NCI-H446 (cell line): ENCODE data around the gene IL17C.

Experiments
- DNase-seq, 2 experiments: peaks; one replicate each; lab custom pipeline; 2025; lab: John Stamatoyannopoulos, UW

IL17C gene

GRCh38 chr16:88627531-88628411, 10.6 kb upstream of the IL17C start:
- DNase-seq: no peak

GRCh38 chr16:88628512-88628974, 9.8 kb upstream of the IL17C start:
- DNase-seq: no peak

GRCh38 chr16:88629835-88630234, 8.5 kb upstream of the IL17C start:
- DNase-seq: no peak

- DNase-seq: no peak
Observed at GRCh38 chr16:88630433-88630832, 7.9 kb upstream of the IL17C start.

GRCh38 chr16:88630941-88631340, 7.4 kb upstream of the IL17C start:
- no peak for DNase-seq

GRCh38 chr16:88631384-88631783, 7.0 kb upstream of the IL17C start:
- DNase-seq: no peak

- no peak for DNase-seq
Observed at GRCh38 chr16:88631920-88632586, 6.3 kb upstream of the IL17C start.

GRCh38 chr16:88632587-88632930, 5.8 kb upstream of the IL17C start:
- DNase-seq: no peak

GRCh38 chr16:88633684-88634140, 4.7 kb upstream of the IL17C start:
- no peak for DNase-seq

GRCh38 chr16:88634141-88634993, 4.0 kb upstream of the IL17C start:
- DNase-seq: no peak

GRCh38 chr16:88634994-88635670, 3.2 kb upstream of the IL17C start:
- DNase-seq: no peak

GRCh38 chr16:88635671-88636319, 2.6 kb upstream of the IL17C start:
- no peak for DNase-seq

- DNase-seq: no peak
Observed at GRCh38 chr16:88636488-88637265, 1.7 kb upstream of the IL17C start.

- no peak for DNase-seq
Observed at GRCh38 chr16:88639231-88640038, 1.1 kb downstream of the IL17C start.

- no peak for DNase-seq
Observed at GRCh38 chr16:88640039-88640495, 1.7 kb downstream of the IL17C start.

GRCh38 chr16:88640498-88641247, 2.3 kb downstream of the IL17C start:
- DNase-seq: no peak

GRCh38 chr16:88642881-88643643, 4.7 kb downstream of the IL17C start:
- DNase-seq: no peak

GRCh38 chr16:88643644-88643932, 5.2 kb downstream of the IL17C start:
- no peak for DNase-seq
